H4 (cell line): ENCODE data around the gene MRPS12. TPM values are rescaled to one million over a fixed set of nuclear protein-coding genes. Genes with fewer than 3 reads are reported as not detected.
"Not testable (repeated sequence)": the region's sequence is repeated elsewhere in the genome, so short reads cannot be mapped to it uniquely, and the experiment has no call there.

Experiments used
- DNase-seq: peaks from one replicate; pipeline ENCODE4 v3.0.0-alpha.2; 2015; ENCODE audit warnings: low spot score
- total RNA-seq: library from RNA; depleted of rRNA; stranded (reverse); fragments of >200 nt; shearing (Covaris generic); gene quantifications from 2 replicates; pipeline ENCODE4 v1.2.3, GENCODE V29; 2014; rRNA removed

MRPS12 gene
- total RNA-seq, result 117 and 120 TPM in 2 replicates

- peak; percentile 100 for DNase-seq
Measured at GRCh38 chr19:38930776-38931520, at the start of gene MRPS12. MRPS12 (plus strand) TSS chr19:38930944; CDS start chr19:38931295, 351 bp downstream.

- no peak for DNase-seq
Measured at GRCh38 chr19:38883286-38883685, 47.5 kb upstream of the MRPS12 start.

- DNase-seq, result not testable (repeated sequence)
Measured at GRCh38 chr19:38884691-38885090, 46.1 kb upstream of the MRPS12 start.

GRCh38 chr19:38888876-38889275 is 41.9 kb upstream of the MRPS12 start:
- DNase-seq, result no peak

- no peak for DNase-seq
Measured at GRCh38 chr19:38889803-38890202, 40.9 kb upstream of the MRPS12 start.

DNA sequence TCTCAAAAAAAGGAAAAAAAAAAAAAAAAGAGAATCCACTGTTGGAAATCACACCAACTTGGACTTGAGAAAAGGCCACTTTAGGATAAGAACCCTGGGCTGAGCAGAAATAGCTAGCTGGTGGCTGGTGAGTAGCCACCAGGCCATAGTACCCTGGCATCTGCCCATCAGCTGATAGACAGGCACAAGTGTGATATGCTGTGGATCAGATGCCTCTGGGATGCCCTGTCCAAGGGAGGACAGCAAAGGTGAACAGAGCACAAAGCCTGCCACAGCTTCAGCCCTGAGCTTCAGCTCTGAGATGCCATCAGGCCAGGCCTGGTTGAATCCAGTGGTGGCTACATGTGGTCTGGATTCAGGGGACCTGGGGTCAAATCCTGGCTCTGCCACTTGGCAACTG is 40.1 kb upstream of the MRPS12 start:
- no peak for DNase-seq

DNA sequence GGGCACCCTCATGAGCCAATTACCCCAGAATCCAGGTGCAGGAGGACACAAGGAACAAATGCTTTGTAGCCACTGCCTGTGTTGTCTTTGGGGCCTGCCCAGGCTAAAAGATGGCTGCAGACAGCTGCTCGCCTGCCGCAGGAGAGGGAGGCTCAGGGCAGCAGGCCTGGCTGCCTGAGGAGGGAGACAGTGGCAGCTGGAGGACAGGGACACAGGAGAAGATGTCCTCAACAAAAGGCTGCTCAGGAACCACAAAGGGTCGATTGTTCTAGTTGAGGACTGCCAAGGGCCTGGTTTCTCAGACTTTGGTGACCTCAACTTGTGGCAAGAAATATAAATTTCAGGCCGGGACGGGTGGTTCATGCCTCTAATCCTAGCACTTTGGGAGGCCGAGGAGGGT is 39.0 kb upstream of the MRPS12 start:
- no peak for DNase-seq

GRCh38 chr19:38892841-38893240 is 37.9 kb upstream of the MRPS12 start:
- no peak for DNase-seq

DNA sequence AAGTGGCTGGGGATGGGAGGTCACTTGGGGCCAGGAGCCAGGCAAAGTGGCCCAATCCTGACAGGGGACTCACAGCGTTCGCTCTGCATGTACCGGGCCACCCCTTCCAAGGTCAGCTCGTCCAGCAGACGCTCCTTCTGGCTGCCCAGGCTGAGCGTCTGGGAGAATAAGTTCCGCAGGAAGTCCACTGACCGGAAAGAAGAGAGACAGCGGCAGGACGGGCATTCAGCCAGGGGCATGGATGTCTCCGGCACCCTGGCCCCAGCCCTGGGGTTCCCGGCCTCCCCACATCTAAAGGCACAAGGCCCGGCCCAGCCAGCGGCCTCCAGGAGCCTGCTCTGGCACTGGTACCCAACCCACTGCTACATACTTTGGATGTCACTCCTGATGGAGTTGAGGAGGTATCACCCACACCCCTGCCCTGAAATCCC is 37.4 kb upstream of the MRPS12 start:
- DNase-seq, result no peak

- no peak for DNase-seq
Measured at GRCh38 chr19:38894968-38895367, 35.8 kb upstream of the MRPS12 start.

- no peak for DNase-seq
Measured at GRCh38 chr19:38898788-38899446, 31.8 kb upstream of the MRPS12 start.

DNA sequence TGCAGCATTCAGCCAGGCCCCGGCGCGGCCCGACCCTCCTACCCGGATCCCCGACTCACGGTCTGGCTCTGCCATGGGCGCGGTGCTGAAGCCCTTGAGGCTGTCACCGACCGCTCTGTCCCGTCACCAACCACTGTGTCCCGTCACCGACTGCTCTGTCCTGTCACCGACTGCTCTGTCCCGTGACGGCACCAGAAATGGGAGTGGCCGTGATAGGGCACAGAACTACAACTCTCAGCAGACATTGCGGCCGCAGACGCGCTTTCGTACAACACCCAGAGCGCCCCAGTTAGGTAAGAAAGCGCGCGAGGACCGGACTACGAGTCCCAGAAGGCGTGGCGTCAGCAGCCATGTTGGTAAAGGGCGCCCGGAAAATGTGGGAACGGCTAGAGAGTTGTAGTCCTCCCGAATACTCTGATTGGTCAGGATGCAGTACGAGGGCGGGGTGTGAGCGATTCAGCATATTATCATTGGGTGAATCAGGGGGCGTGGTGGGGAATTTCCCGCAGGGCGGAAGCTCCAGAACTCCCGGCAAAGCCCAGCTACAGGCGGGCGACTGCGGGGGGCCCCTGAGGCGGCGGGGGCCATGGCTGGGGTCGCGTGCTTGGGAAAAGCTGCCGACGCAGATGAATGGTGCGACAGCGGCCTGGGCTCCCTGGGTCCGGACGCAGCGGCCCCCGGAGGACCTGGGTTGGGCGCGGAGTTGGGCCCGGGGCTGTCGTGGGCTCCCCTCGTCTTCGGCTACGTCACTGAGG is 31.1 kb upstream of the MRPS12 start, which contains the start of the genes NFKBIB and SIRT2:
Gene NFKBIB (plus strand): TSS at position 523 of the 755 bp plus-strand sequence. CDS start 64 bp downstream, at position 587.
Gene SIRT2 (minus strand): TSS at position 172 of the 755 bp plus-strand sequence. CDS start 97 bp downstream, at position 75.
- DNase-seq, result peak; percentile 100

- DNase-seq, result no peak
Measured at GRCh38 chr19:38900202-38900629, 30.5 kb upstream of the MRPS12 start.

DNA sequence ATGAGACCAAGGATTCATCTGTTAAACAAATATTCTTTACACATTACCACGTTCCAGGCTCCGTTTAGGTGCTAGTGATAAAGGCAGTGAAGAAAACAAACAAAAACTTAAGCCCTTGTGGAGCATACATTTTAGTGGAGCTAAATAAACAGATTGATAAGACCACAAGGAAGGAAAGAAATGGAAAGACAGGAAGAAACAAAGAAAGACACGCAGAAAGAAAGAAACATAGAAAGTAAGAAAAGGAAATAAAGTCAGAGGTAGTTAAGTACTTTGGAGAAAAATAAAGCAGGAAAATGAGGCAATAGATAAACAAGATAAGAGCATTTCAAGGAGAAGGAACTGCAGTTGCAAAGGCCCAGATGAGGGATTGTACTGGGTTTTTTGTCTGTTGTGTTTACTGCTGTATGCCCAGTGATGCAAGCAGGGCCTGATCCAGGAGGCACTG is 30.0 kb upstream of the MRPS12 start:
- no peak for DNase-seq

DNA sequence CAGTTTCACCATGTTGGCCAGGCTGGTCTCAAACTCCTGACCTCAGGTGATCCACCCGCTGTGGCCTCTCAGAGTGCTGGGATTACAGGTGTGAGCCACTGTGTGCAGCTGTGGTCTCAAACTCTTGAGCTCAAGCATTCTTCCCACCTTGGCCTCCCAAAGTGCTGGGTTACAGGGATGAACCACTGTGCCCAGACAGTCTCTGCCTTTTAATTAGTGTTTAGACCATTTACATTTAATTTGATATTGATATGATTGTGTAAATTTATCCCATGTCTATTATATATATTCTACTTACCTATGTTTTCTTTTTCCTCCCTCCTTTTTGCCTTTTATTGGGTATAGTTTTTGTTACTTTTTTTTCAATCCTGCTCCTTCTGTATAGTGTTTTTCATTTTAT is 29.1 kb upstream of the MRPS12 start:
- no peak for DNase-seq

- DNase-seq, result no peak
Measured at GRCh38 chr19:38904581-38905539, 25.9 kb upstream of the MRPS12 start.

GRCh38 chr19:38905620-38906019 is 25.1 kb upstream of the MRPS12 start:
- no peak for DNase-seq

DNA sequence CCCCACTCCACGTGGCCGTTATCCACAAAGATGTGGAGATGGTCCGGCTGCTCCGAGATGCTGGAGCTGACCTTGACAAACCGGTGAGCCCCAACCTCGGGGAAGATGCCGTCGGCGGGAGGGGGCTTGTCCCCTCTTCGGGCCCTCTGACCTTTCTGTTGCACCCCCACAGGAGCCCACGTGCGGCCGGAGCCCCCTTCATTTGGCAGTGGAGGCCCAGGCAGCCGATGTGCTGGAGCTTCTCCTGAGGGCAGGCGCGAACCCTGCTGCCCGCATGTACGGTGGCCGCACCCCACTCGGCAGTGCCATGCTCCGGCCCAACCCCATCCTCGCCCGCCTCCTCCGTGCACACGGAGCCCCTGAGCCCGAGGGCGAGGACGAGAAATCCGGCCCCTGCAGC is 23.5 kb upstream of the MRPS12 start:
- no peak for DNase-seq

DNA sequence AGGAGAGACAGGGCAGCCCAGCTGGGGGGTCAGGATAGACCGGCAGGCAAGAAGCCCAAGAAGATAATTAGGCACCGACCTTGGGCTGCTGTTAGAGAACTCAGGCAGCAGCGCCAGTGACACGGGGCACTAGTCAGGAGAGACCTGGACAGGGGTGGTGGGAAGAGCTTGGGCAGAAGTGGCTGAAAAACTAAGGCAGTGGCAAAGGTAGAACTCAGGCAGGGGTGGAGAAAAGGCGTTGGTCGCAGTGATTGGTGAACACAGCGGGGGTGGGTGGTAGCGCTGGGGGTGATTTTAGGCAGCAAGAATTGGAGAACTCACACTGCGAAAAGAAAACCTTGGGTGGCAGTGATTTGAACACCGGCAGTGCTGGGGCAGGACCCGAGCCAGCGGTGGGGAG is 23.1 kb upstream of the MRPS12 start:
- no peak for DNase-seq

DNA sequence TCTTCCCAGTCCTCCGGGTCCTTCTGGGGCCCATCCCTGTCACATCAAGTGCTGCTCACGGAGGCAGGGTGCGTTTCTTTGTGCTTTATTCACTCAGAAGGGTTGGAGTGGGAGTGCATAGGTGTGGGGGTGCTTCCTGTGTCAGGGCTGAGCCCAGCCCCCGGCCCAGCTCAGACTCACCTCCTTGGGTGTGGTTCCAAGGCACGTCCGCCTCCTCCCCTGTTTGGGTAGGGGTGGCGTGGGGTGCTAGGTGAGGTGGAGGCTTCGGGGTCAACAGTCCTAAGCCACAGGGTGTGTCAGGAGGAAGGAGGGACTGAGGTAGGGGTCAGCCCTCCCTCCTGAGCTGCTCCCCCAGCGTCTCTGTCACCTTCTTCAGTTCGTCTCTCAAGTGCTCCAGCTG is 21.8 kb upstream of the MRPS12 start:
- DNase-seq, result no peak

- DNase-seq, result no peak
Measured at GRCh38 chr19:38910488-38910887, 20.3 kb upstream of the MRPS12 start.
